Stimulated activated naive B cell treated with anti-CD40 and anti-IgM and Interleukin-4, amounts not matched to agents 10 μg/mL and 1 μg/mL and 100 μg/mL, for 72 hours (primary cell): Measurements from ENCODE around the gene NFIC.
"Not testable (repeated sequence)": the region's sequence is repeated elsewhere in the genome, so short reads cannot be mapped to it uniquely, and the experiment has no call there.

Source experiments
- ATAC-seq, 2 donors: fragments of 150-1000 bp; cut with Tn5 transposase; replicated peaks; 2 replicates each; pipeline ENCODE4 v1.10.0; 2021; ENCODE audit warnings: moderate library complexity in 1 of 2
- DNase-seq: peaks from one replicate; pipeline ENCODE4 v3.0.0; 2021
- H3K27ac Mint-ChIP-seq: one replicate; pipeline ENCODE4 v1.8.0; 2022; ENCODE audit warnings: mild to moderate bottlenecking, mixed read lengths
- H3K27me3 Mint-ChIP-seq, 2 donors: one replicate each; pipeline ENCODE4 v1.8.0; 2022; ENCODE audit warnings: mixed read lengths in 2 of 2
- H3K36me3 Mint-ChIP-seq, 2 donors: one replicate each; pipeline ENCODE4 v1.8.0; 2022; ENCODE audit warnings: mixed read lengths in 2 of 2, mild to moderate bottlenecking in 1 of 2
- H3K4me1 Mint-ChIP-seq, 2 donors: one replicate each; pipeline ENCODE4 v1.8.0; 2022; ENCODE audit warnings: mixed read lengths in 2 of 2, mild to moderate bottlenecking in 1 of 2
- H3K4me3 Mint-ChIP-seq, 2 donors: one replicate each; pipeline ENCODE4 v1.8.0; 2022; ENCODE audit warnings: mild to moderate bottlenecking in 2 of 2, mixed read lengths in 2 of 2, moderate library complexity in 1 of 2
- H3K9me3 Mint-ChIP-seq, 2 donors: one replicate each; pipeline ENCODE4 v1.8.0; 2022; ENCODE audit warnings: mixed read lengths in 2 of 2, mild to moderate bottlenecking in 1 of 2

NFIC gene

DNA sequence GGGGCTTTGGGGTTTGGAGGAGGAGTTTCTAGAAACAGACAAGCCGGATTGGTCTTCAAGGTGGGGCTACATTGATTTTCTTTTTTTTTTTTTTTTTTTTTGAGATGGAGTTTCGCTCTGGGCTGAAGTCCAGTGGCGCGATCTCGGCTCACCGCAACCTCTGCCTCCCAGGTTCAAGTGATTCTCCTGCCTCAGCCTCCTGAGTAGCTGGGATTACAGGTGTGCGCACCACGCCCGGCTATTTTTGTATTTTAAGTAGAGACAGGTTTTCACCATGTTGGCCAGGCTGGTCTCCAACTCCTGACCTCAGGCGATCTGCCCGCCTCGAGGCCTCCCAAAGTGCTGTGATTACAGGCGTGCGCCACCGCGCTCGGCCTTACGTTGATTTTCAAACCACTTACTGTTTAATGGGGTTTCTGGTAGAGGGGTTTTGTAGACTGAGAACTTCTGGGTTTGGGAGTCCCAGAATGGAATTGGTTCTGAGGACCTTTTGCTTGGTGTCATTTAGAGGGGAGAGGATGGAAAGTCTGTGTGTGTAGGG is 141.8 kb downstream of the NFIC start:
- peak overlapping the region in 1 of 2 donors; percentile 11 for H3K4me3 Mint-ChIP-seq
- H3K9me3 Mint-ChIP-seq, DNase-seq, H3K27me3 Mint-ChIP-seq, ATAC-seq: not testable (repeated sequence)
- peak overlapping the region; percentile 31 for H3K27ac Mint-ChIP-seq
- H3K36me3 Mint-ChIP-seq, result peaks cover 23% of the 10 kb centered on the region in 2 donors
- peaks cover 37 to 66% of the 10 kb centered on the region in 2 donors for H3K4me1 Mint-ChIP-seq

DNA sequence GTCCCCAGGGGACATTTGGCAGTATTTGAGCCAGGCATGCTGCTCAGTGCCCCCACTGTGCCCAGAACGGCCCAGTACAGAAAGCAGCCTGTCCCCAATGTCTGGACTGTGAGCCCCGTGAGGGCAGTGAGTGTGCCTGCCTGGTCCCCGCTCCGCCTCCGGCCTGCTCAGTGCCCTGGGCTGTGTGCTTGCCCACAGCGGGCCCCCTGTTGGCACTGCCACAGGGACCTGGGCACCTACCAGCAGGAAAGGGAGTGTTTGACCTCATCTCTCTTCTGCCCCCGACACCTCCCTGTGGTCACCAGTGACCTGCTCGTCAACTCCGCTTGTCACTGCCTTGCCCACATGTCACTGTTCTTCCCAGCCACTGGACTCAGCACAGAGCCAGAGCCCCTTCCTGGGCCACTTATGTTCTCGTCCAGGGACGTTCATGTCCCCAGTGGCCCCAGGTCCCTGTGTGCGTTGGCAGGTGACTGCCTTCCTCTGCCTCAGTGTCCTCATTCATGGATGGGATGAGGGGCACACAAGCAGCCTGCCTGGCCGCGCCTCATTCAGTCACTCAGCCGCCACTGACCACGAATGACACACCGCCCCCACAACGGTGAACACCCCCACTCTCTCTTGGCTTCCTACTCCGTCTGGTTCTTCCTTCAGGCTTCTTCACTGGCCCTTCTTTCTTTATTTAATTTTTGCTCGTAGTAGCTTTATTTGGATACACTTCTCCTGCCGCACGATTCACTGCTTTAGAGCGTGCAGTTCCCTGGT is 142.6 kb downstream of the NFIC start:
- Mint-ChIP-seq H3K27ac (peak overlapping the region; percentile 57), H3K4me3 (peak overlapping the region in 1 of 2 donors; percentile 11), H3K27me3 (no peaks in the 10 kb centered on the region), H3K4me1 (peaks cover 40 to 68% of the 10 kb centered on the region in 2 donors), H3K9me3 (no peaks in the 10 kb centered on the region), H3K36me3 (peaks cover 23% of the 10 kb centered on the region in 2 donors)
- DNase-seq, result no peak
- no peak for ATAC-seq

DNA sequence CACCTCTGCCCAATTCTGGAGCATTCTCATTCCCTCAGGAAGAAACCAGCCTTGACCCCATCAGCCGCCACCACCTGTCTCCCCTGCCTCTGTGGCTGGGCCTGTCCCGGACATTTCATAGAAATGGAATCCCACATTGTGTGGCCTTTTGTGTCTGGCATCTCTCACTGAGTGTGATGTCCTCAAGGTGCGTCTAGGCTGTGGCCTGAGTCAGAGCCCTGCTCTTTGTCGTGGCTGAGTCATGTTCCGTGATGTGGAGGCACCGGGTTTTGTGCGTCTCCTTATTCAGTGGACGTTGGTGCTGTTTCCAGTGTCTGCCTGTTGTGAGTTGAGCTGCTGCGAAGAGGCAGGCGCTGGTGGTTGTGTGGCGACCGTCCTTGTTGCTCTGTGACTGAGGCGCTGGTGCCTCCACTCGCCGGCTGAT is 143.2 kb downstream of the NFIC start:
- Mint-ChIP-seq H3K9me3 (no peaks in the 10 kb centered on the region), H3K27ac (peak overlapping the region; percentile 63), H3K36me3 (peaks cover 23% of the 10 kb centered on the region in 2 donors), H3K4me1 (peaks cover 44 to 69% of the 10 kb centered on the region in 2 donors), H3K27me3 (no peaks in the 10 kb centered on the region), H3K4me3 (peak overlapping the region in 1 of 2 donors; percentile 39)
- no peak for ATAC-seq
- DNase-seq, result no peak

DNA sequence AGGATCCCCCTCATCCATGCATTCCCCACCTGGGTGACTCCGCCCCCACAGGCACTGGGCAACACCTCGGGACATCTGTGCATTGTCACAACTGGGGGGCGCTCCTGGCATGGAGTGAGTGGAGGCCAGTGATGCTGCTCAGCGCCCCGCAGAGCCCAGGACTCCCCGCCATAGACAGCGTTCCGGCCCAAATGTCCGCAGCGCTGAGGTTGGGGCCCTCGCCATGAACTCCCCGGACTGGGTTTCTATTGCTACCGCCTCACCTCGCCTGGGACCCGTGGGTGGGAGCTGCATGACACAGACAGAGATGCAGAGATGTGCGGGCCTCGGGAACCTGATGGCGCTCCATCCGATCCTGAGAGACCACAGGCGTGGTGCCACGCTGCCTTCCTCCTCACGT is 144.3 kb downstream of the NFIC start:
- H3K27ac Mint-ChIP-seq, result no peak overlapping the region
- H3K9me3 Mint-ChIP-seq, result no peaks in the 10 kb centered on the region
- peaks cover 23% of the 10 kb centered on the region in 2 donors for H3K36me3 Mint-ChIP-seq
- H3K4me1 Mint-ChIP-seq, result peaks cover 43 to 76% of the 10 kb centered on the region in 2 donors
- no peak overlapping the region for H3K4me3 Mint-ChIP-seq
- H3K27me3 Mint-ChIP-seq, result no peaks in the 10 kb centered on the region
- DNase-seq, result no peak
- no peak for ATAC-seq

DNA sequence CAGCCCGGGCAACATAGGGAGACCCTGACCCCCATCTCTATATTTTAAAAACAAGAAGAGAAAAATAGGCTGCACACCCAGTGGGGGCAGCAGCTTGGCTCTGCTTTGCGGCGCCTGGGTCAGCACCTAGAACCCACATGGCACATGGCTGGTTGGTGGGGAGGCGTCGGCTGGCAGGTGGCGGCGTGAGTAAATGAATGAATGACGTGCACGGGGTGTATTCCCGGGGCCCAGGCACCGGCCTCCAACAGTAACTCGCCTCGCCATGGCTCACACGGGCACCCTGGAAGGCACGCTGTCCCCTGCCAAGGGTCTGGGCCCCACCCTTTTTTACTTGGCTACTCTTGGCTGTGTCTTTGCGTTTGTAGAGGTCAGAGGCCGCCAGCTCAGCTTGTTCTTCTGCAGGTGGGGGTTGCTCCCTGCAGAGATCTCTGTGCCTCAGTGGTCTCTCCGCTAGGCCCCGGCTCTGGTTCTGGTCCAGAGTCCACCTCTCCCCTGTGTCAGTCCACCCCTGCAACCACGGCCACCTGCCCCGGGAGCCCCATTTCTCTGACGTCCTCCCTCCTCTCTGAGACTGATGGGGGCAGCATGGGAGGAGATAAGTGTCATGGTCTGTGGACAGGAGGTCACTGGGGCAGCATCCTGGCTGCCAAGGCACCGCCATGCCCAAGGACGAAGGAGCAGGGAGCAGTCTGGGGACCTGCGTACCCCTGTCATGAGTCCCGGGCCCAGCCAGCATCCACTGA is 145.3 kb downstream of the NFIC start:
- H3K9me3 Mint-ChIP-seq, result no peaks in the 10 kb centered on the region
- H3K4me3 Mint-ChIP-seq, result no peak overlapping the region
- peaks cover 21 to 24% of the 10 kb centered on the region in 2 donors for H3K36me3 Mint-ChIP-seq
- DNase-seq, result no peak
- no peak overlapping the region for H3K27ac Mint-ChIP-seq
- ATAC-seq, result no peak
- peaks cover 49 to 84% of the 10 kb centered on the region in 2 donors for H3K4me1 Mint-ChIP-seq
- H3K27me3 Mint-ChIP-seq, result no peaks in the 10 kb centered on the region

DNA sequence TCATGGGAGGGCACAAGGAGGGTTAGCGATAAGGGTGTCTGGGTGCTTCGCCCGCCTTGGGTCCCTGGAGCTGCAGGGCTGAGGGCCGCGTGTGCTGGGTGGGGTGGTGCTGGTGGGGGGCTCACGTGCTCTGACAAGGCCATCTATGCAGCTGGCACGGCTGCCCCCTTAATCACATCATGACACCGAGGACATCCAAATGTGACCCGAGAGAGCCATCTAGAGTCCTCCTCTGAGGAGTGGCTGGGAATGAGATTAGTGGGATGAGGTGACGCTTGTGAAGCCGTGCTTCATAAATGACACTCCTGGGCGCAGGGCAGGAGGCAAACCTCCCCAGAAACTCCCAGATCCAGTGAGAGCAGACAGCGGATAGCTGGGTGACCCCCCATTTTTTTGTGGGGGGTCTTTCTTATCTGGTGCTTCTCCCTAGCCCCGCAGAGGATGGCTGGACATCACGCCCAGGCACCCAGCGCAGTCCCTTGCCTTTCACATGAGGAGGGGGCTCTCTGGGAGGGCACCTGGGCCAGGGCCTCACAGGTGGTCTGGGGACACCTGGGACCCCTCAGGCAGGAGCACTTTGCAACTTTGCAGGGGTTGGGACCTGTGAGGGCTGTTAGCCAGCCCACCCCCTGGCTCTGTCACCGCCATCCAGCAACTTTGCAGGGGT is 146.3 kb downstream of the NFIC start:
- no peak for DNase-seq
- Mint-ChIP-seq H3K27me3 (no peaks in the 10 kb centered on the region), H3K4me1 (peaks cover 45 to 81% of the 10 kb centered on the region in 2 donors), H3K27ac (no peak overlapping the region), H3K36me3 (peaks cover 20 to 24% of the 10 kb centered on the region in 2 donors), H3K9me3 (peaks cover 0 to 2% of the 10 kb centered on the region in 2 donors), H3K4me3 (no peak overlapping the region)
- ATAC-seq, result no peak

DNA sequence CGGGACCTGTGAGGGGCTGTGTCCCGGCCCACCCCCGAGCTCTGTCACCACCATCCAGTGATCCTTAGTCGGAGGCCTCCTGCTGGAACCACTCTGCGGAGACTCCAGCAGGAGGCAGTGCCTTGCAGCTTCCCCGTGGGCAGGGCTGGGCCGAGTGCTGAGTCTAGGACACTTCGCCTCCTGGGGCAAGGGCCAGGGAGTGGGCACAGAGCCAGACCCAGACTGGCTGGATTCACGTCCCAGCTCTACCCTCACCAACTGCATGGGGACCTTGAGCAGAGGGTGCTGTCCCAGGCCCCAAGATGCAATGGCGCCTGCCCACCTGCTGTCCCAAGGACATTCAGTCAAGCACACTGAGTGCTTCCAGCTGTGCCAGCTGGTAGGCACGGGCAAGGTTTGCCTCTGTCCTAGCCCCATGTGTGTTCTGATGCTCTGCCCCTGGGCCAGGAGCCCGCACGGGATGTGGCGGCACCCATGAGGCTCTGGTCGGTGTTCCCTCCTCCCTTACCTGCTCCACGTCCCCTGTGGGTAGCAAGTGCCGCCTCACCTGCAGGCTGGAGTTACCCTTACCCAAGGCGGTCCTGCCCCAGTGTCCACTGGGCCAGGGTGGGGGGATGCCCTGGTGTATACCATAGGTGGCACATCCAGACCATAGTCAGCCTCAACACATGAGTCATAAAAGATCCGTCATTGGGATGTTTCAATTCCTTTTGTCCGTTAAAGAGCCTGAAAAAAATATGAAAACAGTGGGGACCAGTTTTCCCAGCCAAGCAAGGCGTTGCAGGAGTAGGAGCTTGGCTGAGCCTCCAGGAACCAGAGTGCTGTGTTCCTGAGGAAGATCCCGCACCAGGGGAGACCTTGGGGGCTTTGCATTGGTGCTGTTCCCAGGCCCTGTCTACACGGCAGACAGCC is 147.1 kb downstream of the NFIC start:
- no peak for ATAC-seq
- H3K4me3 Mint-ChIP-seq, result peak overlapping the region in 1 of 2 donors; percentile 19
- peak overlapping the region; percentile 9 for H3K27ac Mint-ChIP-seq
- H3K36me3 Mint-ChIP-seq, result peaks cover 20 to 24% of the 10 kb centered on the region in 2 donors
- H3K9me3 Mint-ChIP-seq, result peaks cover 0 to 2% of the 10 kb centered on the region in 2 donors
- peaks cover 43 to 76% of the 10 kb centered on the region in 2 donors for H3K4me1 Mint-ChIP-seq
- no peaks in the 10 kb centered on the region for H3K27me3 Mint-ChIP-seq
- no peak for DNase-seq

DNA sequence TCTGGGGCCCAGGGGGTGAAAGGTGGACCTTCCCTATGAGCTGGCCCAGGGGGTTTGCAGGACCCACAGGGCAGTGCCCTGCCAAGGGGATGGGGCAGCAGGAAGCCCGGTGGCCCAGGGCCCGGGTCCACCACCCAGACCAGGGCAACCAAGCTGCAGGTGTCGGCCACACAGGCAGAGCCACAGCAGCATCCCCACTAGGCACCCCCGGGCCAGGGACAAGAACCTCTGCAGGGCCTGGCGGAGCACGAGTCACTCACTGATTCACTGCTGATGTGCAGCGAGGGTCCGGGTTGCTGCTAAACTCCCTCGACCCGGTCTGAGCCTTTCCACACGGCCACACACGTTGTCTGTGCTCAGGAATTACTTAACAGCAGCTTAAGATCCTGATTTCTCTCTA is 148.5 kb downstream of the NFIC start:
- ATAC-seq (no peak), DNase-seq (no peak)
- no peak overlapping the region for H3K27ac Mint-ChIP-seq
- no peak overlapping the region for H3K4me3 Mint-ChIP-seq
- H3K4me1 Mint-ChIP-seq, result peaks cover 40 to 66% of the 10 kb centered on the region in 2 donors
- peaks cover 0 to 2% of the 10 kb centered on the region in 2 donors for H3K9me3 Mint-ChIP-seq
- H3K27me3 Mint-ChIP-seq, result no peaks in the 10 kb centered on the region
- H3K36me3 Mint-ChIP-seq, result peaks cover 14 to 18% of the 10 kb centered on the region in 2 donors

DNA sequence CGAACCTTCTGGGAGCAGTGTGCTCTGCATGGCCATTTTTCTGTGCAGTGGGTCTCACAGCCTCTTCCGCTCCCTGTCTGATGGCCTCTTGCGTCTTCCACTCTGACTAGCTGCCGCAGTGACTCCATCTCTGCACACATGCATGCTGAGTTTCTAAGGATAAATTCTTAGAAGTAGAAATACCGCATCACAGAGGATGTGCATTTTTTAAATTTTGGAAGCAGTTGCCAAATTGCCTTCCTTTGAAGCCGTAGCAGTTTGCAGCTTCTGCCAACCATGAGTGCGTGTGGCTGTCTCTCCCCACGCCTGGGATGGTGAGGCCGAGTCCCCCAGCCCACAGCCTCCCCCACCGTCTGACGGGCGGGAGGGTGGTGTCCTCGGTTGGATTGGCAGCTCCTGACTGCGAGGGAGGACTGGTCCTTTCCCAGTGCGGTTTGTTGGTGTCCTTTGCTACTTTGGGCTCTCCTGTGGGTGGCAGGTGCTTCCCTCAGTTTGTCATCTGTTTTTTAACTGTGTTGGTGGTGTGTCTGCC is 149.6 kb downstream of the NFIC start:
- Mint-ChIP-seq H3K27me3 (no peaks in the 10 kb centered on the region), H3K4me3 (peak overlapping the region in 1 of 2 donors; percentile 22), H3K9me3 (peaks cover 0 to 2% of the 10 kb centered on the region in 2 donors), H3K36me3 (peaks cover 12 to 14% of the 10 kb centered on the region in 2 donors), H3K27ac (peak overlapping the region; percentile 96), H3K4me1 (peaks cover 41 to 65% of the 10 kb centered on the region in 2 donors)
- DNase-seq (no peak), ATAC-seq (peak in 1 of 2 donors; percentile 15)

DNA sequence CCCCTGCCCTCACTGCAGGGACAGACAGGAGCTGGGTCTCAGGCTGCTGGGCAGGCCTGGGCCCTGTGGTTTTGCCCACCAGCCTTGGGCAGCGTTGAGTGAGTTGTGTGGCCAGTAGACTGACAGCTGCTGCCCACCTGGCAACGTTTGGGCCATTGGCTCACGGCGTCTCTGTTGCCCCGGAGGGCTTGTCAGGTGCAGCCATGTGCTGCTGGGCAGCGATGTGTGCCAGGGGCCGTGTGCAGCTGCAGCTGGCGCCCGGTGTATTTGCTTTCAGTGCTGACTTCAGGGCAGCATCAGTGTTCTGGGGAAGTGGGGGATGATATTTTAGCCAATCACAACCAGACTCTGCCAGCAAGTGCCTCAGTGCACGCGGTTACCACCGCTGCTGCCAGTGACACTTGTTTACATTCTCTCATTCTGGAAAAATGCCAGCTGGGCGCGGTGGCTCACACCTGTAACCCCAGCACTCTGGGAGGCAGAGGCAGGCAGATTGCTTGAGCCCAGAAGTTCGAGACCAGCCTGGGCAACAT is 150.4 kb downstream of the NFIC start:
- Mint-ChIP-seq H3K9me3 (peaks cover 0 to 2% of the 10 kb centered on the region in 2 donors), H3K27me3 (no peaks in the 10 kb centered on the region), H3K27ac (peak overlapping the region; percentile 96), H3K4me1 (peaks cover 44 to 63% of the 10 kb centered on the region in 2 donors), H3K36me3 (peaks cover 14 to 16% of the 10 kb centered on the region in 2 donors), H3K4me3 (peak overlapping the region; percentile 55 to 63)
- ATAC-seq, result peak; percentile 94 to 98
- DNase-seq, result peak; percentile 73

DNA sequence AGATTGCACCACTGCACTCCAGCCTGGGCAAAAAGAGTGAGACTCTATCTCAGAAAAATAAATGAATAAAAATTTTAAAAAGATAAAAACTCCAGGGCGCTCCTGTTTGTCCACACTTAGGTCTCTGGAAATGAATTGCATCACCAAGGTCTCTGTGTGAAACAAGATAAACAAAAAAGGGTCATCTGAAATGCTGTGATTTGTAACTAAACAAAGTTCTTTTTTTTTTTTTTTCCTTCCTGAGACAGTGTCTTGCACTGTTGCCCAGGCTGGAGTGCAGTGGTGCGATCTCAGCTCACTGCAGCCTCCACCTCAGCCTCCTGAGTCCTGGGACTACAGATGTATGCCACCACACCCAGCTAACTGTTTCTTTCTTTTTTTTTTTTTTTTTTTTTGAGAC is 151.3 kb downstream of the NFIC start:
- DNase-seq (no peak), ATAC-seq (no peak)
- Mint-ChIP-seq H3K4me3 (no peak overlapping the region), H3K9me3 (peaks cover 0 to 2% of the 10 kb centered on the region in 2 donors), H3K36me3 (peaks cover 17 to 20% of the 10 kb centered on the region in 2 donors), H3K4me1 (peaks cover 40 to 59% of the 10 kb centered on the region in 2 donors), H3K27me3 (no peaks in the 10 kb centered on the region), H3K27ac (no peak overlapping the region)

DNA sequence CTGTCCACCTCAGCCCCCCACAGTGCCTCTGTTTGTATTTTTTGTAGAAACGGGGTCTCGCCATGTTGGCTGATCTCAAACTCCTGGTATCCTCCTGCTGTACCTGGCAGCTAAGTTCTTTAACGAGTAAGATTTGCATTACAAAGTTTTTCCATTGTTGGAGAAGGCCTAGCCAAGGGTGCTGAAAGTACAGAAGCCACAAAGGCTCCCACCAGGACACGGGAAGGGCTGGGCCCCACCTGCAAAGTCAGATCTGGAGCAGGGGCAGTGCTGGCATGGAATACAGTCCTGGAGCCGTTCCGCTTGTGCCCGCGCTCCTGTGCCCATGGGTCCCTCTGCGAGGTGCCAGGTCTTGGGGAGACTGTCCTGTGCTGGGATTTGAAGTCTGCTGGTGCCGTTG is 151.9 kb downstream of the NFIC start:
- H3K27ac Mint-ChIP-seq, result no peak overlapping the region
- H3K4me3 Mint-ChIP-seq, result no peak overlapping the region
- no peaks in the 10 kb centered on the region for H3K27me3 Mint-ChIP-seq
- peaks cover 0 to 2% of the 10 kb centered on the region in 2 donors for H3K9me3 Mint-ChIP-seq
- H3K36me3 Mint-ChIP-seq, result peaks cover 17 to 20% of the 10 kb centered on the region in 2 donors
- peaks cover 39 to 58% of the 10 kb centered on the region in 2 donors for H3K4me1 Mint-ChIP-seq
- ATAC-seq, result no peak
- no peak for DNase-seq

DNA sequence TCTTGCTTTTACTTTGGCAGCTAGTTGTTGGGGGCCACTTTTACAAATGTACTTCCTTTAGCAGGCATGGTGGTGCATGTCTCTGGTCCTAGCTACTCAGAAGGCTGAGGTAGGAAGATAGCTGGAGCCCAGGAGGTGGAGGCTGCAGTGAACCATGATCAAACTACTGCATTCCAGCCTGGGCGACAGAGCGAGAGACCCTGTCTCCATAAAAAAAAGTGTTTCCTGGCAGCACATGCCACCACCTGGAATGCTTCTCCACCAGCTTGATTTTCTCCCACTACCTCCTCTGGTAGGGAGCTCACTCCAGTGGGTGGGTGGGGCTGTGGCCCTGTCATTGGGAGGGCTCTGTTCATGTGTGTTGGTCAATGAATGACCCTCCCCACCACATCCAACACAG is 152.3 kb downstream of the NFIC start:
- no peaks in the 10 kb centered on the region for H3K27me3 Mint-ChIP-seq
- peaks cover 21 to 24% of the 10 kb centered on the region in 2 donors for H3K36me3 Mint-ChIP-seq
- H3K27ac Mint-ChIP-seq, result no peak overlapping the region
- H3K4me3 Mint-ChIP-seq, result no peak overlapping the region
- H3K4me1 Mint-ChIP-seq, result peaks cover 39 to 55% of the 10 kb centered on the region in 2 donors
- no peak for DNase-seq
- ATAC-seq, result no peak
- peaks cover 0 to 2% of the 10 kb centered on the region in 2 donors for H3K9me3 Mint-ChIP-seq
